ENCODE results near the gene IQGAP2.

Gene IQGAP2

GRCh38 chr5:76607353-76607871, 204.3 kb downstream of the IQGAP2 start (continued):
- TF ChIP-seq ZNF138 (tag by site-specific recombination; IDR thresholded peaks at IDR 0.05; ENCODE audit: borderline replicate concordance) = no peak
- TF ChIP-seq KLF7 (tag by site-specific recombination; IDR thresholded peaks at IDR 0.05; ENCODE audit: borderline replicate concordance) = no peak
- TF ChIP-seq ELK4 (IDR thresholded peaks at IDR 0.05; ENCODE audit: borderline replicate concordance, low read depth, low read length) = no peak
- TF ChIP-seq ZNF530 (tag by site-specific recombination; IDR thresholded peaks at IDR 0.05; ENCODE audit: low read depth) = no peak
- TF ChIP-seq PRDM10 (tag by site-specific recombination; IDR thresholded peaks at IDR 0.05) = no peak
- no peak for TF ChIP-seq SCRT2 (tag by site-specific recombination; IDR thresholded peaks at IDR 0.05)

GRCh38 chr5:76608833-76609232, 205.7 kb downstream of the IQGAP2 start:
- ChIA-PET CTCF (interaction anchor here (0.5 to 1.8 kb wide), 4 partner anchors 32 to 524 kb away, joined by 3 to 11 read pairs (median 7); partner anchors contain the start of gene IQGAP2), POLR2A (interaction anchor here (0.8 kb wide), 1 partner anchor 25 kb away, joined by 3 read pairs; no protein-coding TSS in a partner anchor)
- Histone ChIP-seq H3K27ac (ENCODE audit: extremely low read depth, low read depth, low read length) (no peak overlapping the region), H3K36me3 (ENCODE audit: control insufficient read depth in 2 of 2, insufficient read depth in 1 of 2, low read length in 2 of 2) (no peaks in the 10 kb centered on the region), H3K4me1 (ENCODE audit: control insufficient read depth, insufficient read depth, low read length) (no peaks in the 10 kb centered on the region), H3K4me3 (ENCODE audit: low read depth, low read length) (no peak overlapping the region), H3K9me3 (ENCODE audit: control insufficient read depth, insufficient read depth, low read depth, low read length) (no peaks in the 10 kb centered on the region)
- TF ChIP-seq ZNF768 (tag by site-specific recombination; IDR thresholded peaks at IDR 0.05) = no peak
- TF ChIP-seq ZBTB17 (tag by site-specific recombination; IDR thresholded peaks at IDR 0.05) = 0 out of 2 replicates have a peak, but pooled peaks have one; percentile 16
- peak; percentile 52 for TF ChIP-seq EGR2 (tag by site-specific recombination; IDR thresholded peaks at IDR 0.05; ENCODE audit: low read depth)
- TF ChIP-seq ZBTB21 (tag by site-specific recombination; IDR thresholded peaks at IDR 0.05) = peak; percentile 96
- peak; percentile 97 for TF ChIP-seq ZNF629 (tag by site-specific recombination; IDR thresholded peaks at IDR 0.05)
- TF ChIP-seq ZNF302 (tag by site-specific recombination; IDR thresholded peaks at IDR 0.05; ENCODE audit: low read depth) = no peak
- TF ChIP-seq PRDM10 (tag by site-specific recombination; IDR thresholded peaks at IDR 0.05) = no peak
- TF ChIP-seq ZNF10 (tag by site-specific recombination; IDR thresholded peaks at IDR 0.05) = peak; percentile 39; the same call in 1 of the 2 replicates
- TF ChIP-seq ZNF184 (tag by site-specific recombination; IDR thresholded peaks at IDR 0.05) = peak; percentile 70; the same call in 1 of the 2 replicates
- TF ChIP-seq KLF8 (tag by site-specific recombination; IDR thresholded peaks at IDR 0.05) = 0 out of 2 replicates have a peak, but pooled peaks have one; percentile 22
- TF ChIP-seq ZNF335 (tag by site-specific recombination; conservative IDR thresholded peaks at IDR 0.05) = peak; percentile 34; the same call in 1 of the 2 replicates
- TF ChIP-seq ZFHX2 (tag by site-specific recombination; conservative IDR thresholded peaks at IDR 0.05) = peak; percentile 72
- no peak for TF ChIP-seq ZNF488 (tag by site-specific recombination; IDR thresholded peaks at IDR 0.05)
- peak; percentile 68; the same call in 1 of the 2 replicates for TF ChIP-seq ZNF24 (tag by site-specific recombination; IDR thresholded peaks at IDR 0.05)
- no peak for TF ChIP-seq ZNF169 (tag by site-specific recombination; IDR thresholded peaks at IDR 0.05)
- TF ChIP-seq ZEB2 (tag by site-specific recombination; IDR thresholded peaks at IDR 0.05) = 0 out of 2 replicates have a peak, but pooled peaks have one; percentile 53
- TF ChIP-seq SETDB1 (IDR thresholded peaks at IDR 0.05; ENCODE audit: insufficient read length, low read length) = peak; percentile 53

All from HEK293 (cell line).